ENCODE measurements around the gene SMURF2.

DNA sequence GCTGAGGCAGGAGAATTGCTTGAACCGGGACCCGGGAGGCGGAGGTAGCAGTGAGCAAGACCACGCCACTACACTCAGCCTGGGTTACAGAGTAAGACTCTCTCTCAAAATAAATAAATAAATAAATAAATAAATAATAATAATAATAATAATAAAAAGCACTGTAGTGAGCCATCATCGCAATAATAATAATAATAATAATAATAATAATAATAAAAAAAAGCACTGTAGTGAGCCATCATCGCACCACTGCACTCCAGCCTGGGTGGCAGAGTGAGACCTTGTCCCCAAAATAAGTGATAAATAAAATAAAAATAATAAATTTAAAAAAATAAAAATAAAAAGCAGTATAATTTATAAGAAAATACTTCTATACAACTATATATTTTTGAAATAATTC lies 40.3 kb downstream of the SMURF2 start:
- TF ChIP-seq, protein P1, sequence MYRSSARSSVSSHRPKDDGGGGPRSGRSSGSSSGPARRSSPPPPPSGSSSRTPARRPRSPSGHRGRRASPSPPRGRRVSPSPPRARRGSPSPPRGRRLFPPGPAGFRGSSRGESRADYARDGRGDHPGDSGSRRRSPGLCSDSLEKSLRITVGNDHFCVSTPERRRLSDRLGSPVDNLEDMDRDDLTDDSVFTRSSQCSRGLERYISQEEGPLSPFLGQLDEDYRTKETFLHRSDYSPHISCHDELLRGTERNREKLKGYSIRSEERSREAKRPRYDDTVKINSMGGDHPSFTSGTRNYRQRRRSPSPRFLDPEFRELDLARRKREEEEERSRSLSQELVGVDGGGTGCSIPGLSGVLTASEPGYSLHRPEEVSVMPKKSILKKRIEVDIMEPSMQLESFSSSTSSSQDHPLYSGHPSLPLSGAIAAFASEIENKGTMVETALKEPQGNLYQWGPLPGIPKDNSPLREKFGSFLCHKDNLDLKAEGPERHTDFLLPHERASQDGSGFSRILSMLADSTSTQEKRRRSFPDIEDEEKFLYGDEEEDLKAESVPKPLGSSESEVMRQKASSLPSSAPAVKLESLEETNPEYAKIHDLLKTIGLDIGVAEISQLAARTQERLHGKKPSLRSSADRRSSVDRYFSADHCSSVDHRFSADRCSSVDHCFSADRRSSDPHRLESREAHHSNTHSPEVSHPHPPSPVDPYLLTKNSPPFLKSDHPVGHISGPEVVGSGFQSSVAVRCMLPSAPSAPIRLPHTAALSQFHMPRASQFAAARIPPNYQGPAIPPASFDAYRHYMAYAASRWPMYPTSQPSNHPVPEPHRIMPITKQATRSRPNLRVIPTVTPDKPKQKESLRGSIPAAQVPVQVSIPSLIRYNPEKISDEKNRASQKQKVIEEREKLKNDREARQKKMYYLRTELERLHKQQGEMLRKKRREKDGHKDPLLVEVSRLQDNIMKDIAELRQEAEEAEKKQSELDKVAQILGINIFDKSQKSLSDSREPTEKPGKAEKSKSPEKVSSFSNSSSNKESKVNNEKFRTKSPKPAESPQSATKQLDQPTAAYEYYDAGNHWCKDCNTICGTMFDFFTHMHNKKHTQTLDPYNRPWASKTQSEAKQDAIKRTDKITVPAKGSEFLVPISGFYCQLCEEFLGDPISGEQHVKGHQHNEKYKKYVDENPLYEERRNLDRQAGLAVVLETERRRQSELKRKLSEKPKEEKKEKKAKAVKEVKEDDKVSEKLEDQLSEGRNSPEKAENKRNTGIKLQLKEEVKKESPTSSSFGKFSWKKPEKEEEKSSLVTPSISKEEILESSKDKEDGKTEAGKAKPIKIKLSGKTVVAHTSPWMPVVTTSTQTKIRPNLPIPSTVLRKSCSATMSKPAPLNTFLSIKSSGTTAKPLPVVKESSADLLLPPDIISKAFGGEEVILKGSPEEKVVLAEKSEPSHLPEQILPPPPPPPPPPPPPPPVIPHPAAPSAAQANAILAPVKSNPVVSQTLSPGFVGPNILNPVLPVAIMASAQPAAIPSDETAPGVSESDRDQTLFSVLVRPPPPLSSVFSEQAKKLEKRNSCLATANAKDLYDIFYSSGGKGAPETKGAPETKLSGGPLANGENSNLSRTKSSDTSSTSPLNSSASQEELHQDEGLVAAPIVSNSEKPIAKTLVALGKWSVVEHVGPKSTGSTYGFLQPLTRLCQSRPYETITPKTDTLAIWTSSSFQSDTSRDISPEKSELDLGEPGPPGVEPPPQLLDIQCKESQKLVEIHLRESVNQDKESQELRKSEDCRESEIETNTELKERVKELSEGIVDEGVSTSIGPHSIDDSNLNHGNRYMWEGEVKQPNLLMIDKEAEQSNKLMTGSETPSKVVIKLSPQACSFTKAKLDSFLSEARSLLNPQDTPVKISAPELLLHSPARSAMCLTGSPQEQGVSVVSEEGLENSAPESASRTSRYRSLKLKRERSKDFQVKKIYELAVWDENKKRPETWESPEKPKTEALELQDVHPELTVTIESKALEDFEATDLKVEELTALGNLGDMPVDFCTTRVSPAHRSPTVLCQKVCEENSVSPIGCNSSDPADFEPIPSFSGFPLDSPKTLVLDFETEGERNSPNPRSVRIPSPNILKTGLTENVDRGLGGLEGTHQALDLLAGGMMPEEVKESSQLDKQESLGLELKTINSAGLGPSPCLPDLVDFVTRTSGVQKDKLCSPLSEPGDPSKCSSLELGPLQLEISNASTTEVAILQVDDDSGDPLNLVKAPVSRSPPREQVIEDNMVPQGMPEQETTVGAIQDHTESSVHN (IDR thresholded peaks at IDR 0.05; ENCODE audit: borderline replicate concordance in 1 of 2, low read depth in 1 of 2) = no peak
- TF ChIP-seq CTCF (IDR thresholded peaks at IDR 0.05 in 2 of 3, conservative IDR thresholded peaks at IDR 0.05 in 1 of 3; ENCODE audit: insufficient read depth in 2 of 3, low read depth in 1 of 3, low read length in 3 of 3) (no peak), CBX5 (IDR thresholded peaks at IDR 0.05; ENCODE audit: borderline replicate concordance, low read depth) (no peak), RFX5 (IDR thresholded peaks at IDR 0.05; ENCODE audit: low read depth, low read length) (no peak), CC2D1A (IDR thresholded peaks at IDR 0.05) (no peak), COPS2 (conservative IDR thresholded peaks at IDR 0.05) (no peak), FOSL1 (tag; conservative IDR thresholded peaks at IDR 0.05) (no peak)
- TF ChIP-seq, protein P2, sequence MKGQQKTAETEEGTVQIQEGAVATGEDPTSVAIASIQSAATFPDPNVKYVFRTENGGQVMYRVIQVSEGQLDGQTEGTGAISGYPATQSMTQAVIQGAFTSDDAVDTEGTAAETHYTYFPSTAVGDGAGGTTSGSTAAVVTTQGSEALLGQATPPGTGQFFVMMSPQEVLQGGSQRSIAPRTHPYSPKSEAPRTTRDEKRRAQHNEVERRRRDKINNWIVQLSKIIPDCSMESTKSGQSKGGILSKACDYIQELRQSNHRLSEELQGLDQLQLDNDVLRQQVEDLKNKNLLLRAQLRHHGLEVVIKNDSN (CRISPR knock-in tag; IDR thresholded peaks at IDR 0.05) = no peak

Measured in K562 (cell line).